GM13977 (cell line): ENCODE measurements around the gene SHMT1.
"Not testable (repeated sequence)": the region's sequence is repeated elsewhere in the genome, so short reads cannot be mapped to it uniquely, and the experiment has no call there.

Experiments used
- DNase-seq: peaks from one replicate; pipeline ENCODE4 v3.0.0; 2012; ENCODE audit warnings: low spot score
- in situ Hi-C: fragments of 300-500 bp; cut with MboI; formaldehyde crosslinking; loops from one replicate; pipeline ENCODE4 v1.12.0; 2022; ENCODE audit warnings: low sequenced_read_pairs, low pct_unique_long_range_greater_than_20kb, mixed read lengths, inconsistent platforms; ENCODE audit not compliant: unreplicated experiment
- TF ChIP-seq, protein P1 (sequence below): IDR thresholded peaks from 2 replicates; pipeline ENCODE4 v1.5.1; 2012; ENCODE audit warnings: mild to moderate bottlenecking, control low read depth; ENCODE audit not compliant: insufficient read depth; ENCODE audit errors: extremely low read depth, missing control alignments

SHMT1 gene

GRCh38 chr17:18300725-18301480 lies 62.4 kb downstream of the SHMT1 start:
- in situ Hi-C loops = no loop called here
- TF ChIP-seq, protein P1, sequence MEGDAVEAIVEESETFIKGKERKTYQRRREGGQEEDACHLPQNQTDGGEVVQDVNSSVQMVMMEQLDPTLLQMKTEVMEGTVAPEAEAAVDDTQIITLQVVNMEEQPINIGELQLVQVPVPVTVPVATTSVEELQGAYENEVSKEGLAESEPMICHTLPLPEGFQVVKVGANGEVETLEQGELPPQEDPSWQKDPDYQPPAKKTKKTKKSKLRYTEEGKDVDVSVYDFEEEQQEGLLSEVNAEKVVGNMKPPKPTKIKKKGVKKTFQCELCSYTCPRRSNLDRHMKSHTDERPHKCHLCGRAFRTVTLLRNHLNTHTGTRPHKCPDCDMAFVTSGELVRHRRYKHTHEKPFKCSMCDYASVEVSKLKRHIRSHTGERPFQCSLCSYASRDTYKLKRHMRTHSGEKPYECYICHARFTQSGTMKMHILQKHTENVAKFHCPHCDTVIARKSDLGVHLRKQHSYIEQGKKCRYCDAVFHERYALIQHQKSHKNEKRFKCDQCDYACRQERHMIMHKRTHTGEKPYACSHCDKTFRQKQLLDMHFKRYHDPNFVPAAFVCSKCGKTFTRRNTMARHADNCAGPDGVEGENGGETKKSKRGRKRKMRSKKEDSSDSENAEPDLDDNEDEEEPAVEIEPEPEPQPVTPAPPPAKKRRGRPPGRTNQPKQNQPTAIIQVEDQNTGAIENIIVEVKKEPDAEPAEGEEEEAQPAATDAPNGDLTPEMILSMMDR = no peak

GRCh38 chr17:18298061-18298460 lies 65.3 kb downstream of the SHMT1 start:
- in situ Hi-C loops, DNase-seq: not testable (repeated sequence)

More at GRCh38 chr17:18300725-18301480, 62.4 kb downstream of the SHMT1 start:
- no peak for DNase-seq

- in situ Hi-C loops = no loop called here
- no peak for DNase-seq
- TF ChIP-seq, protein P1 = no peak
Observed at GRCh38 chr17:18291718-18292540, 71.4 kb downstream of the SHMT1 start.

DNA sequence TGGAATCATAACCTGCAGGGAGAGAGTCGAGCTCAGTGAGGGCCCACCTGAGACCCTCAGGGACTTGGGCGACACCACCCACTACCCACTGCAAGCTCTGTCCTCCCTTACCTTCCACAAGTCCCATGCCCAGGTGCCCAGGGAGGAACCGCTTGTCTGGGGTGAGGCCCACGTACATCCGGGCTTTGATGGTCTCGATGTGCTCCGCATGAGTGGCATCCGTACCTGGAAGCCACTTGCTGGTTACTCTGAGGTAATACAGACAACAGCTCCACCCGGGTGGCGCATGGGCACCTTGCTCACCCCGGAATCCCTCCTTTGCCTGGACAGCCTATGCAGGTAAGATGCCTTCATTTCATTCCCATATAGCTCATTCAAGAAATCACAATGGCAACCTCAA lies 78.1 kb downstream of the SHMT1 start:
- TF ChIP-seq, protein P1 = no peak
- in situ Hi-C loops = no loop called here
- no peak for DNase-seq

DNA sequence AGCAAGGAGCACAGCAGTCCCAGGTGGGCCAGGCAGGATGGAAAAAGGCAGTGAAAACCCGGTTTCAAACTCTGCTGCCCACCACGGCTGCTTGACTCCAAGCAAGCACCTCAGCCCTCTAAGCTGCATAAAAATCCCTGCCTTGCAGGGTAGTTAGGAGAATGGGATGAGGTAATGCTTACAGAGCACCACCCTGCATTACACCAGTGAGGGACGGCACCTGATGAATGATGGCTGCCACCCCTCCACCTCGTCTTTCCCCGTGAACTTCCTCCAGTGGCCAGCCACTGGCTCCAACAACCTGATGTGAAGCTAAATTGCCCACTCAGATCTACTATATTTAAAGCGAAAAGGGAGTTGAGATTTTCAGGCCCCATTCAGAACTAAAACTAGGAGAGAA lies 81.6 kb downstream of the SHMT1 start:
- TF ChIP-seq, protein P1 = no peak
- in situ Hi-C loops = no loop called here
- DNase-seq = no peak

DNA sequence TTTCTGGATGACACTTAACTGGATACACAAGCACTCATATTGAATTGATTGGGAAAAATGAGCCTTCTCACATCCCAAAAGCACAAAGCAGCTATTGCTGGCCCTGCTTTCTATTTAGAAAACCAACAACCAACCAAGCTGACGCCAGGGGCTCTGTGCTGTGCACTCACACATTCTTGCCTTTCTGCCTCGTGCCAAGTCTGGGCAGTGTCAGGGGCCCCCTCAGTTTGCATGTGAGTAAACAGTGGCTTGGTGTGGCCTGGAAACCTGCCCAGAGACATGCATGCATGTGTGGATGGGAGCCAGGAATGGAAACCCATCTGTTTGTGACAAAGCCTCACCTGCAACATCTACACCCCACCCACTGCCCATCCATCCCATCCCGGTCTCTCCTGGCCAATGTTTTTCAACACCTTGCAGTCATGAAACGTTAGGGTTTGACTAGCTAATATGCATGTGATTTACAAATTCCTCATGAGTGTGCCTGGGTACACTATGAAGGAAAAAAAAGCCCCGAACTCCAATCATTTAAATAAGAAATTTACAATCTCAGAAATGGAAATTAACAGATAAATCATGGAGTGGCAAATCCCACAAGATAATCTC lies 82.5 kb downstream of the SHMT1 start:
- TF ChIP-seq, protein P1 = no peak
- DNase-seq = no peak
- in situ Hi-C loops = no loop called here
